ENCODE data around the gene MAGEB17. TPM values are rescaled to one million over a fixed set of nuclear protein-coding genes. Genes with fewer than 3 reads are reported as not detected.
"Not testable (repeated sequence)": the region's sequence is repeated elsewhere in the genome, so short reads cannot be mapped to it uniquely, and the experiment has no call there.

MAGEB17 gene
- total and polyA plus RNA-seq, 8 donors = 0.08 TPM; not detected in 7

DNA sequence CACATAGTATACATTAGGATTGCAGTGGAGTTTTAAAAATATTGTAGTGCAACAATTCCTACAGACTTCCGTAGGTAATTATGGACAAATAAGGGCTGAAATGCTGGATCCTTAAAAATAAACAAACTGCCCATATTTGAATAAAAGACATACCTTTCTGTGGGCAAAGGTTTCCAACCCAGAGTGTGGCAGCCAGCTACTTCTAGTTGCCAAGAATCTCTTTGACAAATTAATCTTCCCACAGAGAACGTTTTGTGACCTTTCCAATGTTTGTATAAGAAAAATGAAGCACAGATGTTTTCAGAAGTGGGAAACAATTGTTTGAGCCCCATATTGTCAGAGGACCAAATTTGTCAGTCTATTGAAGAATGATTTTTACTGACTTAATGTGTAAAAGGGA, 22.9 kb upstream of the MAGEB17 start:
- 12 to 30% (median 29%) methylated on average over 2 of the region's 2 CpGs for WGBS, 5 donors
- TF ChIP-seq POLR2A (IDR thresholded peaks at IDR 0.05) (no peak), POLR2AphosphoS5 (IDR thresholded peaks at IDR 0.05) (no peak), EP300 (IDR thresholded peaks at IDR 0.05) (no peak), CTCF (IDR thresholded peaks at IDR 0.05) (no peak)
- H3K9me3 ChIP-seq = no peaks in the 10 kb centered on the region
- no peaks in the 10 kb centered on the region for H3K36me3 ChIP-seq
- DNase-seq = no peak
- no peaks in the 10 kb centered on the region for H3K4me1 ChIP-seq
- no peak overlapping the region for H3K27ac ChIP-seq
- H3K27me3 ChIP-seq = no peaks in the 10 kb centered on the region
- intact Hi-C loops (cut with DNase I; ENCODE audit: low total_unique reads) = no loop called here
- no peak overlapping the region for H3K4me3 ChIP-seq

DNA sequence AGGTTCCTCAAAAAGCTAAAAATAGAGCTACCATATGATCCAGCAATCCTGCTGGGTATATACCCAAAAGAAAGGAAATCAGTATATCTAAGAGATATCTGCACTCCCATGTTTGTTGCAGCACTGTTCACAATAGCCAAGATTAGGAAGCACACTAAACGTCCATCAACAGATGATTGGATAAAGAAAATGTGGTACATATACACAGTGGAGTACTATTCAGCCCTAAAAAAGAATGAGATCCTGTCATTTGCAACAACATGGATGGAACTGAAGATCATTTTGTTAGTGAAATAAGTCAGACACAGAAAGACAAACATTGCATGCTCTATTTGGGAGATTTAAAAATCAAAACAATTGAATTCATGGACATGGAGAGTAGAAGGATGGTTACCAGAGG, 22.2 kb upstream of the MAGEB17 start:
- H3K4me3 ChIP-seq; intact Hi-C loops (cut with DNase I; ENCODE audit: low total_unique reads); H3K27me3 ChIP-seq; H3K9me3 ChIP-seq; H3K27ac ChIP-seq; H3K4me1 ChIP-seq; DNase-seq; H3K36me3 ChIP-seq: not testable (repeated sequence)
- 29 to 71% (median 36%) methylated on average over 1 of the region's 1 CpG for WGBS, 5 donors

- Histone ChIP-seq H3K9me3 (no peaks in the 10 kb centered on the region), H3K4me3 (no peak overlapping the region), H3K4me1 (no peaks in the 10 kb centered on the region), H3K36me3 (no peaks in the 10 kb centered on the region), H3K27me3 (no peaks in the 10 kb centered on the region), H3K27ac (no peak overlapping the region)
- no peak for TF ChIP-seq EP300 (IDR thresholded peaks at IDR 0.05)
- TF ChIP-seq POLR2AphosphoS5 (IDR thresholded peaks at IDR 0.05) = no peak
- TF ChIP-seq POLR2A (IDR thresholded peaks at IDR 0.05) = no peak
- no peak for TF ChIP-seq CTCF (IDR thresholded peaks at IDR 0.05)
- no peak for DNase-seq
- intact Hi-C loops (cut with DNase I; ENCODE audit: low total_unique reads) = no loop called here
Observed at GRCh38 chrX:16145656-16146055, 21.6 kb upstream of the MAGEB17 start.

- Histone ChIP-seq H3K27ac (no peak overlapping the region), H3K36me3 (no peaks in the 10 kb centered on the region), H3K4me3 (no peak overlapping the region), H3K4me1 (no peaks in the 10 kb centered on the region), H3K27me3 (no peaks in the 10 kb centered on the region), H3K9me3 (no peaks in the 10 kb centered on the region)
- 60 to 91% (median 83%) methylated on average over 3 of the region's 3 CpGs for WGBS, 5 donors
- intact Hi-C loops (cut with DNase I; ENCODE audit: low total_unique reads) = no loop called here
- TF ChIP-seq EP300 (IDR thresholded peaks at IDR 0.05) = no peak
- no peak for TF ChIP-seq POLR2A (IDR thresholded peaks at IDR 0.05)
- TF ChIP-seq POLR2AphosphoS5 (IDR thresholded peaks at IDR 0.05) = no peak
- TF ChIP-seq CTCF (IDR thresholded peaks at IDR 0.05) = no peak
- no peak for DNase-seq
Observed at GRCh38 chrX:16148896-16149295, 18.4 kb upstream of the MAGEB17 start.

GRCh38 chrX:16155581-16156096, 11.6 kb upstream of the MAGEB17 start:
- H3K4me3 ChIP-seq = no peak overlapping the region
- intact Hi-C loops (cut with DNase I; ENCODE audit: low total_unique reads) = no loop called here
- H3K36me3 ChIP-seq = no peaks in the 10 kb centered on the region
- H3K27ac ChIP-seq = no peak overlapping the region
- no peaks in the 10 kb centered on the region for H3K9me3 ChIP-seq
- H3K27me3 ChIP-seq = no peaks in the 10 kb centered on the region
- DNase-seq = no peak
- 52 to 65% (median 56%) methylated on average over 5 of the region's 5 CpGs for WGBS, 5 donors
- no peaks in the 10 kb centered on the region for H3K4me1 ChIP-seq
- TF ChIP-seq CTCF (IDR thresholded peaks at IDR 0.05) = no peak
- no peak for TF ChIP-seq EP300 (IDR thresholded peaks at IDR 0.05)
- no peak for TF ChIP-seq POLR2AphosphoS5 (IDR thresholded peaks at IDR 0.05)
- no peak for TF ChIP-seq POLR2A (IDR thresholded peaks at IDR 0.05)

Data from stomach (tissue), 9 donors.